Ovary (tissue), 3 donors: Measurements from ENCODE around the gene ADAMTS20.

ENCODE experiments used
- EP300 ChIP-seq: sonication (generic); formaldehyde crosslinking; IDR thresholded peaks from one replicate; pipeline ENCODE4 v1.6.1; 2017; ENCODE audit warnings: antibody characterized with exemption
- POLR2A ChIP-seq: fragments of 450-650 bp; IDR thresholded peaks from one replicate; pipeline ENCODE4 v1.6.1; 2017; ENCODE audit warnings: antibody characterized with exemption, mild to moderate bottlenecking, moderate library complexity
- TF ChIP-seq, protein P1 (sequence below), 3 donors: fragments of 450-650 bp in 2 of 3; fragments of 200-600 bp in 1 of 3; IDR thresholded peaks; one replicate each; pipeline versions ENCODE4 v1.5.1 to v1.8.0; 2016 to 2022; ENCODE audit warnings: antibody characterized with exemption in 3 of 3, mild to moderate bottlenecking in 1 of 3
- donor health status: DM: no; HTN: no; CAD: no.

DNA sequence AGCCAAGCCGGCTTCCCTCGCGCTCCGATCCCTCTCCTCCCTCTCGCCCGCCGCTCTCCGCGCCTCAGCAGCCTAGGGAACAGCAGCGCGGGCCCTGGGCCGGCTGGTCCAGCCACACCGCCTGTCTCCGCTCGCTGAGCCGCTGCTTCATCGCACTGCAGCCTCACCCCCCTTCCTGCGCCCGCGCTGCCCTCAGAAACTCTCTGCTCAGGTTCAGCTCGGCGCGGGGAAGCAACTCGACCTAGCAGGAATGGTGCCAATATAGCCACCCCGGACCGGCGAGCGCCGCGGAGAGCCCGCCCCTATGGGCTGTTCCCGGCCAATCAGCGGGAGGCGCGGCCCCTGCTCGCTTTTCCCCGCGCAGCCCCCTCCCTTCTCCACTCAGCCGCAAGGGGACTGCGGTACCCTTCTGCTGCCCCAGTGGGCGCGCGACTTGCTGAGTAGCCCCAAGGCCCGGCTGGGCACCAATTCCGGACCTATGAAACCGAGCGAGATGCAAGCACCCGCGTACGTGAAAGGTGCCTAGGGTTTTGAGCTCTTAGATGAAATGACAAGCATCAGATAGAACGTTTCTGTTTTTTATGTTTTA is at the start of gene ADAMTS20:
- TF ChIP-seq, protein P1, sequence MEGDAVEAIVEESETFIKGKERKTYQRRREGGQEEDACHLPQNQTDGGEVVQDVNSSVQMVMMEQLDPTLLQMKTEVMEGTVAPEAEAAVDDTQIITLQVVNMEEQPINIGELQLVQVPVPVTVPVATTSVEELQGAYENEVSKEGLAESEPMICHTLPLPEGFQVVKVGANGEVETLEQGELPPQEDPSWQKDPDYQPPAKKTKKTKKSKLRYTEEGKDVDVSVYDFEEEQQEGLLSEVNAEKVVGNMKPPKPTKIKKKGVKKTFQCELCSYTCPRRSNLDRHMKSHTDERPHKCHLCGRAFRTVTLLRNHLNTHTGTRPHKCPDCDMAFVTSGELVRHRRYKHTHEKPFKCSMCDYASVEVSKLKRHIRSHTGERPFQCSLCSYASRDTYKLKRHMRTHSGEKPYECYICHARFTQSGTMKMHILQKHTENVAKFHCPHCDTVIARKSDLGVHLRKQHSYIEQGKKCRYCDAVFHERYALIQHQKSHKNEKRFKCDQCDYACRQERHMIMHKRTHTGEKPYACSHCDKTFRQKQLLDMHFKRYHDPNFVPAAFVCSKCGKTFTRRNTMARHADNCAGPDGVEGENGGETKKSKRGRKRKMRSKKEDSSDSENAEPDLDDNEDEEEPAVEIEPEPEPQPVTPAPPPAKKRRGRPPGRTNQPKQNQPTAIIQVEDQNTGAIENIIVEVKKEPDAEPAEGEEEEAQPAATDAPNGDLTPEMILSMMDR (IDR thresholded peaks at IDR 0.05): no peak
- TF ChIP-seq POLR2A (no peak), EP300 (no peak)
